ENCODE measurements around the gene CDRT4.

DNA sequence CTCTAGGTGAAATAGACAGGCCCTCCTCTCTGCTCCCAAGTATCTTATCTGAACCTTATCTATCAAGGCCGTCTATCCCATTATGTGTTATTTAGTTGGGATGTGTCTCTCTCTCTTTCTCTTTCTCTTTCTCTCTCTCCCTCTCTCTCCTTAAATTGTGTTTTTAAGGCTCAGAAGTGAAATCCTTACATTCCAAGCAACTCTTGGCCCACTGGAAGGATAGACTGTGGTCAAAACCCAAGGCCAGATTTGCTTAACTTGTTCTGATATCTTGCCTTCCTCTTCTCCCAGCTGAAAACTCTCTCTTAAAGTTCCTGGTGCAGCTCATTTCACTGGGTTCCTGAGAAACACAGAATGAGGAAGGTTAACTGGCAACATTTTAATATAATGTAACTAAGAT is 14.7 kb downstream of the CDRT4 start:
- TF ChIP-seq POLR2AphosphoS5 (IDR thresholded peaks at IDR 0.05; ENCODE audit: low read depth, low read length) (no peak), FOXP2 (optimal IDR thresholded peaks at IDR 0.05; ENCODE audit: borderline replicate concordance, extremely low read depth, extremely low read length, insufficient read depth) (no peak), TAF1 (IDR thresholded peaks at IDR 0.05; ENCODE audit: borderline replicate concordance, insufficient read depth, low read length) (no peak)
- TF ChIP-seq, protein P1, sequence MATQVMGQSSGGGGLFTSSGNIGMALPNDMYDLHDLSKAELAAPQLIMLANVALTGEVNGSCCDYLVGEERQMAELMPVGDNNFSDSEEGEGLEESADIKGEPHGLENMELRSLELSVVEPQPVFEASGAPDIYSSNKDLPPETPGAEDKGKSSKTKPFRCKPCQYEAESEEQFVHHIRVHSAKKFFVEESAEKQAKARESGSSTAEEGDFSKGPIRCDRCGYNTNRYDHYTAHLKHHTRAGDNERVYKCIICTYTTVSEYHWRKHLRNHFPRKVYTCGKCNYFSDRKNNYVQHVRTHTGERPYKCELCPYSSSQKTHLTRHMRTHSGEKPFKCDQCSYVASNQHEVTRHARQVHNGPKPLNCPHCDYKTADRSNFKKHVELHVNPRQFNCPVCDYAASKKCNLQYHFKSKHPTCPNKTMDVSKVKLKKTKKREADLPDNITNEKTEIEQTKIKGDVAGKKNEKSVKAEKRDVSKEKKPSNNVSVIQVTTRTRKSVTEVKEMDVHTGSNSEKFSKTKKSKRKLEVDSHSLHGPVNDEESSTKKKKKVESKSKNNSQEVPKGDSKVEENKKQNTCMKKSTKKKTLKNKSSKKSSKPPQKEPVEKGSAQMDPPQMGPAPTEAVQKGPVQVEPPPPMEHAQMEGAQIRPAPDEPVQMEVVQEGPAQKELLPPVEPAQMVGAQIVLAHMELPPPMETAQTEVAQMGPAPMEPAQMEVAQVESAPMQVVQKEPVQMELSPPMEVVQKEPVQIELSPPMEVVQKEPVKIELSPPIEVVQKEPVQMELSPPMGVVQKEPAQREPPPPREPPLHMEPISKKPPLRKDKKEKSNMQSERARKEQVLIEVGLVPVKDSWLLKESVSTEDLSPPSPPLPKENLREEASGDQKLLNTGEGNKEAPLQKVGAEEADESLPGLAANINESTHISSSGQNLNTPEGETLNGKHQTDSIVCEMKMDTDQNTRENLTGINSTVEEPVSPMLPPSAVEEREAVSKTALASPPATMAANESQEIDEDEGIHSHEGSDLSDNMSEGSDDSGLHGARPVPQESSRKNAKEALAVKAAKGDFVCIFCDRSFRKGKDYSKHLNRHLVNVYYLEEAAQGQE (IDR thresholded peaks at IDR 0.05; ENCODE audit: insufficient read depth in 1 of 2, low read depth in 2 of 2, low read length in 2 of 2): no peak

Measured in PFSK-1 (cell line).